ENCODE measurements around the gene CCRL2. TPM values are rescaled to one million over a fixed set of nuclear protein-coding genes. Genes with fewer than 3 reads are reported as not detected.

The CCRL2 gene
- total and polyA plus RNA-seq, 2 of the 8 experiments (the other 6 are each of a cell fraction or from before 2014, with no cell fraction given), result not detected

DNA sequence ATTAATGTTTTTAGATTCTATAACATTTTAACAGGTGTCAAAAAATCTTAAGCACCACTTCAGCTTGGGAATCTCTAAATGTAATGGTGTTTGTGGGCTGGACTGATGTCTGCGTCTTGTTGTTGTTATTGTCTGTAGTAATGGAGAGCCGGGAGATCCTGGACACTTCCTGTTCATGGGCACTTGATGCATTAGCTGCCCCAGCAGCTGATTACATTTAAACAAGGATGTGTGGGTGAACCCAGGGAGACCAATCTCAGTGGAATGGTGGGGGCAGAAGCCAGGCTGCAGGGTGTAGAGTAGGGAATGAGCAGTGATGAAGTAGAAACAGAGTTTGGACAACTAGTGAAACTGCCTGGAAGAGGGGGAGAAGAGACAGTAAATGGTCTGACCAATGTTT, 8.0 kb upstream of the CCRL2 start:
- H2BK20ac ChIP-seq (ENCODE audit: low read length), result no peak overlapping the region
- H3K27ac ChIP-seq (ENCODE audit: low read depth, low read length), result no peak overlapping the region

More for the DNA sequence above, 8.0 kb upstream of the CCRL2 start:
- Histone ChIP-seq H4K20me1 (replicated peaks in 1 of 2; ENCODE audit: control insufficient read depth in 1 of 2, insufficient read depth in 2 of 2, low read length in 2 of 2) (no peaks in the 10 kb centered on the region), H2BK12ac (ENCODE audit: low read depth, low read length) (no peak overlapping the region), H3K9ac (replicated peaks in 1 of 4; ENCODE audit: extremely low read depth in 1 of 4, low read depth in 3 of 4, low read length in 3 of 4) (no peak overlapping the region), H3K79me2 (ENCODE audit: control insufficient read depth in 1 of 2, insufficient read depth in 2 of 2, low read length in 2 of 2) (no peaks in the 10 kb centered on the region), H4K91ac (replicated peaks; ENCODE audit: insufficient read length, low read length) (no peak overlapping the region), H3K18ac (ENCODE audit: extremely low read depth, low read length) (no peak overlapping the region), H2BK120ac (replicated peaks; ENCODE audit: low read depth, low read length) (no peak overlapping the region), H3K23ac (ENCODE audit: insufficient read length) (no peak overlapping the region), H3K4ac (replicated peaks; ENCODE audit: insufficient read length, low read depth, low read length) (no peak overlapping the region), H3K9me3 (ENCODE audit: insufficient read depth in 2 of 2, low read depth in 1 of 2, low read length in 1 of 2) (no peaks in the 10 kb centered on the region), H3K23me2 (ENCODE audit: low read depth, low read length) (no peaks in the 10 kb centered on the region), H3K4me2 (ENCODE audit: insufficient read depth in 1 of 2, low read depth in 2 of 2, low read length in 2 of 2) (no peak overlapping the region), H3K4me3 (ENCODE audit: extremely low read depth in 1 of 4, insufficient read depth in 2 of 4, low read depth in 3 of 4, low read length in 4 of 4) (no peak overlapping the region), H2BK15ac (ENCODE audit: low read length) (no peak overlapping the region), H3K79me1 (ENCODE audit: low read depth, low read length) (no peaks in the 10 kb centered on the region), H4K8ac (ENCODE audit: extremely low read depth, insufficient read depth, low read length) (no peak overlapping the region), H2BK5ac (ENCODE audit: low read depth, low read length) (no peak overlapping the region), H3K56ac (replicated peaks; ENCODE audit: insufficient read length, low read depth, low read length) (no peak overlapping the region), H3K27me3 (replicated peaks in 1 of 4; ENCODE audit: control insufficient read depth in 3 of 4, extremely low read depth in 1 of 4, insufficient read depth in 3 of 4, low read length in 3 of 4) (no peaks in the 10 kb centered on the region), H4K5ac (ENCODE audit: insufficient read length, low read depth, low read length) (no peak overlapping the region), H3K4me1 (replicated peaks in 1 of 4; ENCODE audit: control insufficient read depth in 3 of 4, insufficient read depth in 4 of 4, low read length in 3 of 4) (0 out of 7 replicates have a peak, but pooled peaks cover 0 to 2% (median 0%) of the 10 kb centered on the region in 4 experiments), H3K14ac (ENCODE audit: insufficient read length) (no peak overlapping the region), H2AK5ac (ENCODE audit: low read depth, low read length) (no peak overlapping the region), H2AFZ (ENCODE audit: low read length) (no peak overlapping the region), H3K36me3 (ENCODE audit: control insufficient read depth in 2 of 4, insufficient read depth in 4 of 4, low read length in 3 of 4) (no peaks in the 10 kb centered on the region)
- CTCF ChIA-PET (ENCODE audit: partially characterized antibody), result interaction anchor here (1.0 to 3.8 kb wide), 4 partner anchors 11 to 51 kb away, joined by 3 to 16 read pairs (median 4); no protein-coding TSS in a partner anchor
- DNase-seq (ENCODE audit: low read depth in 1 of 2, low spot score in 2 of 2) (no peak), FAIRE-seq (no peak)
- TF ChIP-seq GTF2F1 (IDR thresholded peaks at IDR 0.05; ENCODE audit: borderline replicate concordance, low read depth, low read length), result no peak
- no peak for TF ChIP-seq EZH2 (IDR thresholded peaks at IDR 0.05; ENCODE audit: low read depth, low read length, severe bottlenecking)
- no peak for TF ChIP-seq CBX5 (IDR thresholded peaks at IDR 0.05; ENCODE audit: low read depth, low read length)
- POLR2A ChIA-PET (ENCODE audit: partially characterized antibody), result no interaction called here
- WGBS, 2 experiments (ENCODE audit: extremely low coverage in 1 of 2, insufficient coverage in 1 of 2, insufficient read length in 1 of 2, insufficient replicate concordance in 2 of 2, low coverage in 1 of 2, low lambda C conversion rate in 2 of 2, missing lambda C conversion rate in 1 of 2), result 89% methylated on average over 2 of the region's 2 CpGs; no CpG with 5 or more reads in 1 of the 2 experiments

Data from H1 (cell line).